Measurements from ENCODE around the gene MTRFR.

- TF ChIP-seq PATZ1 (CRISPR knock-in tag; IDR thresholded peaks at IDR 0.05; ENCODE audit: borderline replicate concordance) = no peak
- no peak for TF ChIP-seq GLIS3 (CRISPR knock-in tag; IDR thresholded peaks at IDR 0.05)
Observed at GRCh38 chr12:123266679-123267277, 33.5 kb downstream of the MTRFR start.

Measured in SK-N-SH treated with all-trans-retinoic acid at 6 μM for 48 hours (cell line).